Heart right ventricle (tissue), 16 donors: Measurements from ENCODE around the gene RHOG. TPM values are rescaled to one million over a fixed set of nuclear protein-coding genes. Genes with fewer than 3 reads are reported as not detected.

Experiments used
- ATAC-seq, 8 donors: fragments of 200-7000 bp; cut with Tn5 transposase; one replicate each; pipeline ENCODE4 v1.9.1; 2020; ENCODE audit warnings: mild to moderate bottlenecking in 8 of 8, moderate library complexity in 8 of 8, moderate number of reproducible peaks in 1 of 8
- DNase-seq, 2 donors: peaks; one replicate each; pipeline ENCODE4 v3.0.0-alpha.2; 2020
- H3K27ac ChIP-seq, 10 donors: fragments of 200-600 bp; sonication (generic) in 2 of 10; one replicate each; pipeline versions ENCODE4 v1.5.0 to v1.8.0; 2020 to 2022; ENCODE audit warnings: mild to moderate bottlenecking in 3 of 10
- H3K27me3 ChIP-seq, 7 donors: fragments of 200-600 bp; one replicate each; pipeline ENCODE4 v1.8.0; 2021 to 2022; ENCODE audit warnings: mild to moderate bottlenecking in 2 of 7
- H3K36me3 ChIP-seq, 9 donors: fragments of 200-600 bp; sonication (generic) in 1 of 9; one replicate each; pipeline versions ENCODE4 v1.5.0 to v1.8.0; 2020 to 2022; ENCODE audit warnings: mild to moderate bottlenecking in 2 of 9
- H3K4me1 ChIP-seq, 9 donors: fragments of 200-600 bp; sonication (generic) in 1 of 9; one replicate each; pipeline versions ENCODE4 v1.5.0 to v1.8.0; 2020 to 2022; ENCODE audit warnings: mild to moderate bottlenecking in 4 of 9
- H3K4me3 ChIP-seq, 10 donors: fragments of 200-600 bp; sonication (generic) in 2 of 10; one replicate each; pipeline versions ENCODE4 v1.5.0 to v1.8.0; 2020 to 2022; ENCODE audit warnings: mild to moderate bottlenecking in 7 of 10, moderate library complexity in 2 of 10
- H3K9me3 ChIP-seq, 11 donors: fragments of 200-600 bp in 10 of 11; sonication (generic) in 2 of 11; one replicate each; pipeline versions ENCODE4 v1.5.0 to v1.8.0; 2013 to 2022; ENCODE audit warnings: mild to moderate bottlenecking in 2 of 11, control low read depth in 1 of 11, moderate library complexity in 1 of 11
- CTCF ChIP-seq, 9 donors: fragments of 200-600 bp; sonication (generic) in 2 of 9; IDR thresholded peaks; one replicate each; pipeline versions ENCODE4 v1.5.0 to v1.8.0; 2021 to 2022; ENCODE audit warnings: antibody characterized with exemption in 9 of 9, mild to moderate bottlenecking in 5 of 9, moderate library complexity in 1 of 9
- WGBS, 2 donors: extraction: QIAGEN DNeasy Blood & Tissue Kit; methylation state at CpG; one replicate each; pipeline ENCODE4 v1.1.7; 2013; ENCODE audit warnings: inconsistent platforms in 1 of 2; 5-methylcytosine and 5-hydroxymethylcytosine counted together
- intact Hi-C, 10 donors: fragments of 100-400 bp; cut with DNase I; formaldehyde crosslinking; loops; one replicate each; pipeline versions ENCODE4 v1.11.1 to v1.14.2; 2022
- polyA plus RNA-seq, 2 donors: library from polyadenylated mRNA; stranded (reverse); fragments of 200-250 nt; gene quantifications; one replicate each; pipeline ENCODE4 v1.2.3, GENCODE V29; 2013
- total RNA-seq, 10 donors: library from RNA; stranded (reverse); fragmentation: NEBNext Ultra II Directional in 3 of 10; extraction: Animal tissue kit (Norgen Biotek cat#: 25700) in 3 of 10; gene quantifications; one replicate each; pipeline versions ENCODE4 v1.2.1 to v1.2.4, GENCODE V29; 2021 to 2023
- donor health status: Arrhythmogenic right ventricular cardiomyopathy.
- donor health status: ischemic (EF 13 %, LVEDD 7.1; RV severe dilation, severe dysfunction).
- donor health status: healthy with polysubstance abuse.
- donor health status: DM: no; HTN: yes; CAD: no.
- donor health status: DM: no; HTN: no; CAD: no.
- donor health status: ischemic (EF 25% LVEDD 6.9; RV normal size, moderate dysfunction).
- donor health status: ischemic (EF 25% LVEDD 5.7; RV mildly dilated, moderate dysfunction).
- donor health status: healthy.
- donor health status: DM: yes; HTN: yes; CAD: no.
- donor health status: Ischemic cardiomyopathy.
- donor health status: ischemic (EF 35%, LVEDD 5.7; RV mildly dilated, moderate dysfunction).
- donor health status: nonischemic (EF 11% LVEDD 7.7; RV severe dilation, severe dysfunction).
- donor health status: DM: yes; HTN: yes; CAD: no.
- donor health status: PGD.
- donor health status: ischemic (EF 29% LVEDD 5.4; RV normal size, mild dysfunction).
- donor health status: nonischemic (EF 23%, LVEDD 6.1; RV moderate dilation, normal function).

The RHOG gene
- total and polyA plus RNA-seq, 12 donors, result 15.3 to 55.7 (median 20.5) TPM

- peaks cover 0 to 4% (median 0%) of the 10 kb centered on the region in 7 donors for H3K27me3 ChIP-seq
- intact Hi-C loops, result loop anchor here in 3 of 10 donors (1.0 to 2.0 kb wide), 2 partner anchors 223 kb away; no protein-coding TSS in a partner anchor
- H3K4me3 ChIP-seq, result no peak overlapping the region
- peaks cover 0 to 11% (median 2%) of the 10 kb centered on the region in 9 donors for H3K4me1 ChIP-seq
- H3K27ac ChIP-seq, result no peak overlapping the region
- DNase-seq, result peak in 1 of 2 donors; percentile 34
- H3K9me3 ChIP-seq, result no peaks in the 10 kb centered on the region
- ATAC-seq, result peak in 7 of 8 donors; percentile 55 to 74 (median 62)
- H3K36me3 ChIP-seq, result no peaks in the 10 kb centered on the region
- WGBS, 2 donors, result 63% methylated on average over 10 of the region's 10 CpGs
- peak; percentile 49 to 84 (median 71) for TF ChIP-seq CTCF (IDR thresholded peaks at IDR 0.05)
Observed at GRCh38 chr11:3849297-3849874, 8.6 kb upstream of the RHOG start.

GRCh38 chr11:3845670-3846069 lies 4.9 kb upstream of the RHOG start:
- intact Hi-C loops, result no loop called here
- ATAC-seq, result no peak
- WGBS, 2 donors, result 92 to 96% methylated on average over 3 of the region's 3 CpGs
- Histone ChIP-seq H3K27ac (no peak overlapping the region), H3K9me3 (no peaks in the 10 kb centered on the region), H3K27me3 (peaks cover 0 to 2% (median 0%) of the 10 kb centered on the region in 7 donors), H3K36me3 (no peaks in the 10 kb centered on the region), H3K4me1 (peaks cover 0 to 10% (median 4%) of the 10 kb centered on the region in 9 donors), H3K4me3 (no peak overlapping the region)
- no peak for DNase-seq
- no peak for TF ChIP-seq CTCF (IDR thresholded peaks at IDR 0.05)

GRCh38 chr11:3845246-3845645 lies 4.5 kb upstream of the RHOG start:
- peaks cover 0 to 13% (median 4%) of the 10 kb centered on the region in 9 donors for H3K4me1 ChIP-seq
- ATAC-seq, result no peak
- intact Hi-C loops, result no loop called here

GRCh38 chr11:3843326-3843725 lies 2.6 kb upstream of the RHOG start:
- DNase-seq (no peak), ATAC-seq (no peak)
- H3K27ac ChIP-seq, result no peak overlapping the region
- WGBS, 2 donors, result 88 to 92% methylated on average over 3 of the region's 3 CpGs
- H3K9me3 ChIP-seq, result no peaks in the 10 kb centered on the region
- no peaks in the 10 kb centered on the region for H3K27me3 ChIP-seq
- H3K4me3 ChIP-seq, result no peak overlapping the region
- H3K36me3 ChIP-seq, result no peaks in the 10 kb centered on the region
- H3K4me1 ChIP-seq, result peaks cover 0 to 25% (median 19%) of the 10 kb centered on the region in 9 donors
- intact Hi-C loops, result loop anchor here in 4 of 10 donors (5.0 kb wide), 2 partner anchors 36 to 46 kb away; partner anchors contain the start of genes NUP98 (in 3 of the 4) and PGAP2 (in 1 of the 4)
- no peak for TF ChIP-seq CTCF (IDR thresholded peaks at IDR 0.05)

More at GRCh38 chr11:3845246-3845645, 4.5 kb upstream of the RHOG start:
- Histone ChIP-seq H3K4me3 (no peak overlapping the region), H3K27ac (no peak overlapping the region), H3K36me3 (no peaks in the 10 kb centered on the region), H3K9me3 (no peaks in the 10 kb centered on the region), H3K27me3 (no peaks in the 10 kb centered on the region)
- WGBS, 2 donors, result 91 to 97% methylated on average over 1 of the region's 1 CpG
- TF ChIP-seq CTCF (IDR thresholded peaks at IDR 0.05), result no peak
- no peak for DNase-seq
